Keratinocyte (primary cell): Measurements from ENCODE around the gene TOGARAM1.

Experiments
- EZH2 ChIP-seq: IDR thresholded peaks from one replicate; pipeline ENCODE4 v1.6.1; 2012; ENCODE audit warnings: inconsistent platforms, mild to moderate bottlenecking, low read length, moderate library complexity
- TF ChIP-seq, protein P1 (sequence below), 3 experiments: IDR thresholded peaks in 1 of 3; conservative IDR thresholded peaks in 1 of 3; optimal IDR thresholded peaks in 1 of 3; 2 replicates in 2 of 3; 3 replicates in 1 of 3; pipeline versions ENCODE3 to v1.5.1; 2011; ENCODE audit warnings: low read length in 3 of 3, mild to moderate bottlenecking in 3 of 3, moderate library complexity in 2 of 3, control low read depth in 1 of 3, inconsistent platforms in 1 of 3; ENCODE audit not compliant: insufficient read depth in 2 of 3; ENCODE audit errors: extremely low read depth in 1 of 3

DNA sequence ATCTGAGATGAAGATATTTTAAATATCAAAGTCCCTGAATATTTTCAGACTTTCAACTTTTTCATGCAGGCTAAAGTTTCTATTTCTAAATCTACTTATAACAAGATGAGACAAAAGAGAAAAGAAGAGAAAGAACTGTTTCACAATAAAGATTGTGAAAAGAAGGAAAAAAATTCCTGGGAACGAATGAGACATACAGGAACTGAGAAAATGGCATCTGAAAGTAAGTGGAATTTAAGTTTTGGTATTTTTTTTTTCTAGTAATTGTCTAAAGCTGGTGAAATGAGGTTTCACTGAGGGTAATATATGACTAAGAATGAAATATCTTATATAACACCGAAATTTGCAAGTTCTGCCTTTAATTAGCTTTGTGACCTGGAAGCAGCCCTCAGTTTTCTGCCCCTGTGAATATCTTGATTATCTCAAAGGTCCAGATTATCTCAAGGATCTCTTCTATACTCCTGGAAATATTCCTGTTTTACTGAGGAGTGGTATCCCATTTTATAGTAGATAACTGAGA lies 66.2 kb downstream of the TOGARAM1 start:
- TF ChIP-seq, protein P1, sequence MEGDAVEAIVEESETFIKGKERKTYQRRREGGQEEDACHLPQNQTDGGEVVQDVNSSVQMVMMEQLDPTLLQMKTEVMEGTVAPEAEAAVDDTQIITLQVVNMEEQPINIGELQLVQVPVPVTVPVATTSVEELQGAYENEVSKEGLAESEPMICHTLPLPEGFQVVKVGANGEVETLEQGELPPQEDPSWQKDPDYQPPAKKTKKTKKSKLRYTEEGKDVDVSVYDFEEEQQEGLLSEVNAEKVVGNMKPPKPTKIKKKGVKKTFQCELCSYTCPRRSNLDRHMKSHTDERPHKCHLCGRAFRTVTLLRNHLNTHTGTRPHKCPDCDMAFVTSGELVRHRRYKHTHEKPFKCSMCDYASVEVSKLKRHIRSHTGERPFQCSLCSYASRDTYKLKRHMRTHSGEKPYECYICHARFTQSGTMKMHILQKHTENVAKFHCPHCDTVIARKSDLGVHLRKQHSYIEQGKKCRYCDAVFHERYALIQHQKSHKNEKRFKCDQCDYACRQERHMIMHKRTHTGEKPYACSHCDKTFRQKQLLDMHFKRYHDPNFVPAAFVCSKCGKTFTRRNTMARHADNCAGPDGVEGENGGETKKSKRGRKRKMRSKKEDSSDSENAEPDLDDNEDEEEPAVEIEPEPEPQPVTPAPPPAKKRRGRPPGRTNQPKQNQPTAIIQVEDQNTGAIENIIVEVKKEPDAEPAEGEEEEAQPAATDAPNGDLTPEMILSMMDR (optimal IDR thresholded peaks at IDR 0.05 in 1 of 3, IDR thresholded peaks at IDR 0.05 in 1 of 3, conservative IDR thresholded peaks at IDR 0.05 in 1 of 3; ENCODE audit: extremely low read depth in 1 of 3, insufficient read depth in 2 of 3, low read length in 3 of 3) = no peak
- TF ChIP-seq EZH2 = no peak
